ENCODE results near the gene SLC25A10.
A peak's percentile ranks its signal among the peaks of the same experiment; 100 is the strongest.

SLC25A10 gene

GRCh38 chr17:81681672-81682071 lies 30.4 kb upstream of the SLC25A10 start:
- no peak for DNase-seq (ENCODE audit: insufficient read length, low spot score)
- FAIRE-seq = no peak
- TF ChIP-seq CTCF (IDR thresholded peaks at IDR 0.05; ENCODE audit: insufficient read depth, missing control alignments) = no peak

GRCh38 chr17:81682565-81683207 lies 29.4 kb upstream of the SLC25A10 start:
- no peak for FAIRE-seq
- DNase-seq (ENCODE audit: insufficient read length, low spot score) = no peak
- no peak for TF ChIP-seq CTCF (IDR thresholded peaks at IDR 0.05; ENCODE audit: insufficient read depth, missing control alignments)

- no peak for TF ChIP-seq CTCF (IDR thresholded peaks at IDR 0.05; ENCODE audit: insufficient read depth, missing control alignments)
- no peak for FAIRE-seq
- no peak for DNase-seq (ENCODE audit: insufficient read length, low spot score)
Observed at GRCh38 chr17:81683208-81683583, 28.9 kb upstream of the SLC25A10 start.

- FAIRE-seq = no peak
- peak; percentile 100 for DNase-seq (ENCODE audit: insufficient read length, low spot score)
- no peak for TF ChIP-seq CTCF (IDR thresholded peaks at IDR 0.05; ENCODE audit: insufficient read depth, missing control alignments)
Observed at GRCh38 chr17:81683584-81684441, 28.3 kb upstream of the SLC25A10 start, which contains the start of the genes ARL16 and HGS. Gene ARL16, minus strand, starts transcription at chr17:81683797. Its CDS starts 44 bp downstream, at chr17:81683753. Gene HGS, plus strand, starts transcription at chr17:81684011. Its CDS starts 56 bp downstream, at chr17:81684067.

GRCh38 chr17:81684442-81684911 lies 27.6 kb upstream of the SLC25A10 start:
- DNase-seq (ENCODE audit: insufficient read length, low spot score) = no peak
- no peak for TF ChIP-seq CTCF (IDR thresholded peaks at IDR 0.05; ENCODE audit: insufficient read depth, missing control alignments)
- no peak for FAIRE-seq

GRCh38 chr17:81685108-81685507 lies 27.0 kb upstream of the SLC25A10 start:
- TF ChIP-seq CTCF (IDR thresholded peaks at IDR 0.05; ENCODE audit: insufficient read depth, missing control alignments) = no peak
- FAIRE-seq (no peak), DNase-seq (ENCODE audit: insufficient read length, low spot score) (no peak)

All from D721Med (cell line).